GM12878 (cell line): ENCODE data around the gene ARHGAP15. TPM values are rescaled to one million over a fixed set of nuclear protein-coding genes. Genes with fewer than 3 reads are reported as not detected.

ENCODE experiments used
- BCL11A ChIP-seq: IDR thresholded peaks from 2 replicates; pipeline ENCODE4 v1.6.1; 2011; ENCODE audit warnings: low read depth, low read length
- BHLHE40 ChIP-seq, 2 experiments: fragments of 450-650 bp in 1 of 2; IDR thresholded peaks; 2 replicates each; pipeline ENCODE4 v1.6.1; 2011 to 2017; ENCODE audit warnings: low read depth in 2 of 2, borderline replicate concordance in 1 of 2, improper control_type of control experiment in 1 of 2, low read length in 1 of 2, mild to moderate bottlenecking in 1 of 2
- CUX1 ChIP-seq: IDR thresholded peaks from 2 replicates; pipeline ENCODE4 v1.6.1; 2012; ENCODE audit warnings: improper control_type of control experiment, low read depth, low read length; ENCODE audit not compliant: insufficient replicate concordance
- DPF2 ChIP-seq: fragments of 450-650 bp; IDR thresholded peaks from 2 replicates; pipeline ENCODE4 v1.6.1; 2017; ENCODE audit warnings: mild to moderate bottlenecking
- EZH2 ChIP-seq: IDR thresholded peaks from 2 replicates; pipeline ENCODE4 v1.6.1; 2012; ENCODE audit warnings: low read depth, mild to moderate bottlenecking, control low read depth, inconsistent platforms, low read length, borderline replicate concordance; ENCODE audit not compliant: control insufficient read depth
- GATAD2B ChIP-seq: fragments of 450-650 bp; conservative IDR thresholded peaks from 2 replicates; pipeline ENCODE4 v1.6.1; 2017; ENCODE audit warnings: low read depth, mild to moderate bottlenecking, moderate library complexity
- POLR2AphosphoS5 ChIP-seq: IDR thresholded peaks from 2 replicates; pipeline ENCODE4 v1.6.1; 2011; ENCODE audit warnings: mild to moderate bottlenecking, low read length, inconsistent platforms
- polyA plus RNA-seq, 11 experiments: library from polyadenylated mRNA; depleted of rRNA in 4 of 11; unstranded in 6 of 11; stranded (reverse) in 5 of 11; fragments of >200 nt; fragmentation: Nextera tagmentation in 4 of 11; fragmentation: Illumina TruSeq in 1 of 11; extraction: Ambion mirVana in 4 of 11; extraction: Trizol in 1 of 11; gene quantifications; 1 replicate in 1 of 11; 2 replicates in 10 of 11; pipeline versions ENCODE4 v1.2.1 to v1.2.3, GENCODE V29; 2011 to 2016; ENCODE audit warnings: inconsistent platforms in 2 of 11, missing spikeins in 2 of 11, low read depth in 1 of 11
- total RNA-seq, 4 experiments: library from RNA; depleted of rRNA in 3 of 4; stranded (reverse); fragments of >200 nt in 3 of 4; fragmentation: Illumina TruSeq in 1 of 4; extraction: Trizol in 1 of 4; gene quantifications; 2 replicates each; pipeline versions ENCODE4 v1.2.1 to v1.2.3, GENCODE V29; 2013 to 2021

ARHGAP15 gene
- total and polyA plus RNA-seq, 10 of the 15 experiments (the other 5 are each of a cell fraction or from before 2014, with no cell fraction given), result 38.0 to 92.6 (median 66.7) TPM

- TF ChIP-seq BHLHE40 (IDR thresholded peaks at IDR 0.05; ENCODE audit: borderline replicate concordance in 1 of 2, low read depth in 2 of 2, low read length in 1 of 2) (no peak), BCL11A (no peak), EZH2 (no peak), DPF2 (no peak), CUX1 (no peak), GATAD2B (no peak), POLR2AphosphoS5 (no peak)
- TF ChIP-seq, all 136 proteins: peak for 0
Observed at GRCh38 chr2:143528021-143528420, 398.8 kb downstream of the ARHGAP15 start (continued).
